NCI-H1105 treated with DMSO at 0.1 percent for 48 hours (cell line): Measurements from ENCODE around the gene WWOX.
"Not testable (repeated sequence)": the region's sequence is repeated elsewhere in the genome, so short reads cannot be mapped to it uniquely, and the experiment has no call there.

ENCODE experiments used
- DNase-seq: peaks from one replicate; lab custom pipeline; 2025; lab: John Stamatoyannopoulos, UW

The WWOX gene

DNA sequence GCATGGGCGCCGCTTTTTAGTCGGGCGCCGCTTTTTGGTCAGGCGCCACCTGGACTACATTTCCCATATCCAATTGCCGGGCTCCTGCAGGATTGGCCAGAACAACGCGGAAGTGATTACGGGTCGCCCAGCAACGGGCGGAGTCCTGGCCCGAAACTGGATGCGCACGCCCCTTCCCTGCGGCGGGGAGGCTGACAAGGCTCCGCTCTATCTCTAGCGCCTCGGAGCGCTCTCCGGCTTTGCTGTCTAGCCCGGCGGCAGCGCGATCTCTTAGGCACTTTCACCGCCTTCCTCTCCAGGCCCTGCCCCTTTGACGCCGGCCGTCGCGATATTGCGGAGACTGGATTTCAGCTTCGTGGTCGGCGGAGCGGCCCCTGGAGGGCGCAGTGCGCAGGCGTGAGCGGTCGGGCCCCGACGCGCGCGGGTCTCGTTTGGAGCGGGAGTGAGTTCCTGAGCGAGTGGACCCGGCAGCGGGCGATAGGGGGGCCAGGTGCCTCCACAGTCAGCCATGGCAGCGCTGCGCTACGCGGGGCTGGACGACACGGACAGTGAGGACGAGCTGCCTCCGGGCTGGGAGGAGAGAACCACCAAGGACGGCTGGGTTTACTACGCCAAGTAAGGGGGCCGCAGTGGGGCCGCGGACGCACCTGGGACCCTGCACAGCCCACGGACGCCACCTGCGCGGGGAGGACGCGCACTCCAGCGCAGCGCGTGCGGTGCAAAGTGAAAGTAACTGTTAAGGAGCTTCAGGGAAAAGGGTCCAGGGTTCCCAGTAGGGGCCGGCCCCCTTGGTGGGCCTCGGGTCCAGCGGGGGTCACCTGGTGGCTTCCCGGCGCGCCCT is at the start of gene WWOX:
WWOX (plus strand) TSS at position 384 of the 841 bp plus-strand sequence.
- peak; percentile 91 for DNase-seq

DNA sequence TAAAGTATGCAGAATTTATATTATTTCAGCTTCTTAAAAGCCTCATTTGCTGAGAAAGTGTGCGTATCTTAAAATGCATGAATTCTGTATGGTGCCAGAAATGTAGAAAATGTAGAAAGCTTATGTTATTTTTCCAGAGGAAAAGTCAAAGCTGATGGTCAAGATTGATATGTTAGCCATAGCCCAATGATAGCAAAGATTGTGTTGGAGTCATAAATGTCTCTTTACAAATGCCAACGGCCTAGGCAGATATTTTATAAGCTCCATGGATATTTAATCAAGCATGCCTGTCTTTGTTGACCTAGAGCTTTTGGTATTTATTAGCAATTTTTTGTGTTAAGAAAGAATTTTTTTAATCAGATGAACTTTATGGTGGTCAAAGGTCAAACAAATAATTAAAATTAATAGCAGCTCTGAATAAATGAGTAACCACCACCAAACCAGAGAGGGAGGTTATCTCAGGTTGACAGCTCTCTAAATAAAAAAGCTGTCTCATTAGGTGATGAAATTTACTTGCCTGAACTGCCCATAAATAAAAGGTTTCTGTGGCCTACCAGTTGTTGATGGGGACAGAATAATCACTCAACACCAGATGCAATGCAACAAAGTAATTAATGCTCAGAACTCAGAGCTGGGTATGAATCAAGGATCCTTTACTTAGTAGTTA is 48.6 kb upstream of the WWOX start:
- DNase-seq, result no peak

DNA sequence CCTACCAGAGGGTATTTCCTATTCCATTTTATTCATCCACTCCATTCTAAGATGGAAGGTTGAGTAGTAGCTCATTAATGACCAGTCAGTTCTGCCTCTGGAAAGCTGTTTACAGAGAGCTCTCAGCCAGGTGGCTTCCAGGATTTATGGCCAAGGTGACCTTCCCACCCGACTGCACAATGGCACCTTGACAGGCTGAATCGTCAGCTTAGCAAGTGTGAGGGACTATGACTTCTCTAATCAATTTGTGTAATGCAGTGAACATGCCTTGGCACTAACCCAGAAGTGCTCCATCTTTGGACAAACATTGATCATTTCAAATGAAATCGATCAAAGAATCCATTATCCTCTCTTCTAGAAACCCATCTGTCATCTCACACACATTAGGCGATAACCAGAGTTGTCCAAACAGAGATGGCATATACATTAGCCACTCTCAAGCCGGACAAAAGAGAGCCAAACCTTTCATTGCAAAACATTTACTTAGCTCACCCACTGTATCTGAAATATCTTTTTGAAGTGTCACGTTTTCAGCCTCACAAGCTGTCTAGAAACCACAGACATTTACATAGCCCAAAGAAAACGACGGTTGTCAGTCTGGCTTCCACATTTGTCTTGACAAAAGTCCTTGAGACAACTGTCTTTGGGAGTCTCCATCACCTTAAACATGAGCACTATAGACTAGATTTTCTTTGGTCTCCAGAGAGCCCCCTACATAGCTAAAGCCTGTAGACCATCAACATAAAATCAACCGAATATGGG is 41.5 kb upstream of the WWOX start:
- DNase-seq, result no peak

DNA sequence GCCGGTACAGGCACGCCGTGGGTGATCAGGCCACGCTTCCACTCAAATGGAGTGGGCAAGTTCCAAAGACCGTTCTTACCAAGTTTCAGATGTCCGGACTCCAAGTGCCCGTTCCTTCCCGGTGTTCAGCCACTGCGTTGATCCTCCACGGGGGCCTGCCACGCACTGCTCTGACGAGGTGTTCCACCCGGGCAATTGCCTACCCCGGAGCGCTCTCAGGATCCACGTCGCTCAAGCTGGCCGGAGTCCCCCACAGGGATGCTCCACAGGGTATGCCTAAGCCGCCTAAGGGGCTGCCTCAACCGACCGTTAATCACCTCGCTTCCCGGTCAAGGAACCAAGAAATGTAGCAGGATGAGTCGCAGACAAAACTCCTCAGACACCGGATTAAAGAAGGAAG is 39.6 kb upstream of the WWOX start:
- not testable (repeated sequence) for DNase-seq

- no peak for DNase-seq
Observed at GRCh38 chr16:78060295-78060694, 39.2 kb upstream of the WWOX start.

DNA sequence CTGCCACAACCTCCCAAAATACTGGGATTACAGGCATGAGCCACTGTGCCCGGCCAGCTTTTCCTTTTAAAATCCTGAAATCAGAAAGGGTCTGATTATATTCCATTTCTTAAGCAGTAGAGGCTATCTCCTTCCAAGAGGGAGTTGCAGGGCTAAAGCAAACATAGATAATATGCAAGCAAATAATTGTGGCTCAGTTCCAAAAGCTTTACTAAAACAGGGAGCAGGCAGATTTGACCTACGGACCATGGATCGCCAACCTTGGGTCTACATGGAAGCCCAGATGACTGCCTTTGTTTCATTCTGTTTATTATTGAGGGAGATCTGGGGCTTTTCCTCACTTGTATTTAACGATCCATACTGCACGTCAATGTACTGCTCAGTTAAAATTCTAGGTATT is 38.6 kb upstream of the WWOX start:
- no peak for DNase-seq

DNA sequence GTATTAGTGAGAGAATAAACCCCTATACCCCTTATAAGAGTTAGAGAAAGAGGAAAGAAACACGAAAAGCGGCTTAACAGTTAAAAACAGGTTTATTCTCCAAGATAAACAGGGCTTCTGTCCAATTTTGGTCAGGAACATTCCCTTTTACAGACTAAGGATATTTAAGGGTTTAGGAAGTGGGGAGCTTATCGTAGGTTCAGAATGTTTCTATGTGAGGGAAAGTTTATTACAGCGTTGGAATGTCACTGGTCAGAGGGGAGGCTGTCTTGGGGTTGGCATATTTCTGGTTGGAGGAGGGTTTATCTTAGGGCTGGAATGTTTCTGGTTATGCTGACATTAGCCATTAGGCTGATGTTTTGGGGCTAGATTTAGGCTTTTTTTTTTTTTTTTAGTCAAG is 34.1 kb upstream of the WWOX start:
- DNase-seq, result no peak

DNA sequence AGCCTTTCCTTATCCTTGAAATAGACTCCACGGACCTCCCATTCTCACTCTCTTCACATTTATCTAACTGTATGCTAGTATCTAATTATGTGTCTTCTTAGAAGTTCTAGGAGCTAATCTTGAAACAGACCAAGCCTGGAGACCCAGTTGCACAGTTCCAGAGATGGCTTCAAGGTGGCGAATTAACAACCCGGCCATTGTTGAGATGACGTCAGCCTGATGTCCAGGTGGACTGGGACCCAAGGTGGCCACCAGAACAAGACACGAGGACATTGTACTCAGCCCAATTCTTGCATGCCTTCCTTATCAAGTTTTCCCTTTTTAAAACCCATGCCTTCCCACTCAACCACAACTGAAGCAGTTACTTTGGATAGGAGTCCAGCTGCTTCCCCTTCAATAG is 29.5 kb upstream of the WWOX start:
- no peak for DNase-seq

DNA sequence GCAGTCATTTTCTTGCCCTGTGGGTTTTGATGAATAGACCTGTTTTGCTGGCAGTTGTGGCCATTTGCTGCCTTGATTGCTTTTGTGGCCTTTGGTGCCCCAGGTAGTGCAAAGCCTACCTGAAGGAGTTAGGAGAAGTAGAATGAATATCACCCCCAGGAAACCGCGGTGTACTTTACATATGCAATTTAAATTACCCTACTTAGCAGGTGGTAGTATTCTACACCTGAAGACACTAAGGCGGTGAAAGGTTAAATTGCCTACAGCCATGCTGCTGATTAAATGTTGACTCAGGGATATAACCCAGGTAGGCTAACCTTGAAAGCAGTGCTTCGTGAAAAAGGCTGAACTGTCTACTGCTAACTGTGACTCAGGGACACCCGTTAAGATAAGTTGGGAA is 27.2 kb upstream of the WWOX start:
- DNase-seq, result no peak

DNA sequence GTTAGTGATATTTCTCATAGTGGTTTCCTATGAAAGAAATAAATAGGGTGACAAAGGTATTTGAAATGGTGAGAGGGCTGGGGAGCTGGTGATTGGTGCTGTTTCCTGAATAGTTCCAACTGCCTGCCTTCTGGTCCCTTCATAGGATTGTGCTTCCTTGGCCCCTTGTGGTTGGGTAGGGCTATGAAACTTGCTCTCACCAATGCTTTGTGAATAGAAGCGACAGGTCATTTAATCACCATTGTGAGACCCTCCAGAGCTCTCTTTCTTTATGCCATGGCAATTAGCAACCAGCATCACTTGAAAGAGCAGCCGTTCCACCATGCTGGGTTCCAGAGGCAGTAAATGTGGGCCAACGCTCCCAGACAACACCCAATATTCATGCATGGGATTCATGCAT is 23.7 kb upstream of the WWOX start:
- no peak for DNase-seq

GRCh38 chr16:78081341-78081740 is 18.1 kb upstream of the WWOX start:
- DNase-seq, result no peak

DNA sequence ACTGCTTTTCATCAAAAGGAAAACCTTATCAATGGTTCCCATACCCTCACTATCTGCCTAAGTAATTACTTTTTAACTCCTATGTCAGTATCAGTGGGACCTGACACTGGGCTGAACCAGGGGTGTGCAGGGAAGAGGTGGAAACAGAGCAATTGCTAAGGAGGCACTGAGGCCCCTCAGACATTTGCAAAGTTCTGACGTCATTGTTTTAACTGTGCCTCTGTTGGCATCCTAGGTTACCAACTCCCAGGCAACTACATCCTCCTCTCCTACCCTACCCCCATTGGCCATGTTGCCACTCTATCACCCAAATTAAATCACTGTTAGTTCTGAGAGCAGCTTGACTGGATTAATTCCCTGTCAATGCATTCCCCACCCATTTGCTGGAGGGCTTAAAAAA is 8.0 kb upstream of the WWOX start:
- no peak for DNase-seq

DNA sequence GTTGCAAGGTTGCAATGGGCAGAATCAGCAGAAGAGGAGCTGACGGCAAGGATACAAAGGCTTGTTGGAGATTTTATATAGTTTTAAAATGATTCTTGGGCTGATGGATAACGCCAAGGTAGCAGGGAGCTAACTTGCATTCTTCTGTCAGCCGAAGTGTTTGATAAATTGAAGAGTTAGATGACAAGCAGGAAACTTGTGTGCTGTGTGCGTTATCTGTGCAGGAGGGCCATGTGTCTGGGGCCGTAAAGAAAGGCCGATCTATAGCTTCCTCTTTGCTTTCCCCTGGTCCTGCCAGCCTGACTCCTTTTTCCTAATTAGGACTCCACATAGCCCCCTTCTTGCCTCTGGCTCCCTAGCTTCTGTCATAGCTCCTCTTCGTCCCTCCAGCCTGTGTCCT is 6.7 kb upstream of the WWOX start:
- DNase-seq, result no peak

DNA sequence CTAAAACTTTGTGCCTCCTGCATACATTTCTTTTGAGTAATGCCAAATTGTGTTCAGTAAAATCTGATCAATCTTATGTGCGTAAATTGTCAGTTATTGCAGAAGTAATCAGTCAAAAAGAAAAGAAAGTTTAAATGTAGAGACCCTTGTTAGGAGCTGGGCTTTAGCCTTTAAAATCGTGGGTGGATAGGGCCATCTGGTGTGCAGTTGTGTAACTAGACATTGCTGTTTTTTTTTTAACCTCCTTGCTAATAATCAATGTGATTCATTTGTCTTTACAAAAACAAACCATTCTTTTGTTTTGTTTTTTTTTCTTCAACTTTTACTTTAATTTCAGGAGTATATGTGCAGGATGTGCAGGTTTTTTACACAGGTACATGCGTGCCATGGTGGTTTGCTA is 5.3 kb upstream of the WWOX start:
- DNase-seq, result no peak

DNA sequence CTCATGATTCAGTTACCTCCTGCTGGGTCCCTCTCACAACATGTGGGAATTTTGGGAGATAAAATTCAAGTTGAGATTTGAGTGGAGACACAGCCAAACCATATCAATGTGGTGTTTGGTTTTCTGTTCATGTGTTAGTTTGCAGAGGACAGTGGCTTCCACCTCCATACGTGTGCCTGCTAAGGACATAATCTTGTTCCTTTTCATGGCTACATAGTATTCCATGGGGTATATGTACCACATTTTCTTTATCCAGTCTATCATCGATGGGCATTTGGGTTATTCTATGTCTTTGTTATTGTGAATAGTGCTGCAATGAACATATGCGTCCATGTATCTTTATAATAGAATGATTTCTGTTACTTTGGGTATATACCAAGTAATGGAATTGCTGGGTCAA is 4.5 kb upstream of the WWOX start:
- no peak for DNase-seq

- no peak for DNase-seq
Observed at GRCh38 chr16:78096386-78096785, 3.1 kb upstream of the WWOX start.

DNA sequence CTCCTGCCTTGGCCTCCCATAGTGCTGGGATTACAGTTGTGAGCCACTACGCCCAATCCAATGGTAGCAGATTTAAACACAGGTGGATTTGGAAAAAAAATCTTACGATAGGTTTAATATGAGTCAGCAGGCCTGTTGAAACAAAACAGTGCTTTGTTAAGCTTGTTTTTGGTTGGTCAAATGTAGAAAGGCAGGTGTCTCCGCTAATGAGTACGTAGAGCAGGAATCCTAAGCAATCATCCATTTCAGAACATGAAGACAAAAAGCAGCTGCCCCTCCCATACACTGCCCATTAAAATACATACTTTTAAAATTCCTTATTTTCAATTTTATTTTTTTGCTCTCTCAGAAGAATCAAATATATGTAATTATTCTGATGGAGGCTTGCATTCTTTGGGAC is 1.9 kb upstream of the WWOX start:
- no peak for DNase-seq

DNA sequence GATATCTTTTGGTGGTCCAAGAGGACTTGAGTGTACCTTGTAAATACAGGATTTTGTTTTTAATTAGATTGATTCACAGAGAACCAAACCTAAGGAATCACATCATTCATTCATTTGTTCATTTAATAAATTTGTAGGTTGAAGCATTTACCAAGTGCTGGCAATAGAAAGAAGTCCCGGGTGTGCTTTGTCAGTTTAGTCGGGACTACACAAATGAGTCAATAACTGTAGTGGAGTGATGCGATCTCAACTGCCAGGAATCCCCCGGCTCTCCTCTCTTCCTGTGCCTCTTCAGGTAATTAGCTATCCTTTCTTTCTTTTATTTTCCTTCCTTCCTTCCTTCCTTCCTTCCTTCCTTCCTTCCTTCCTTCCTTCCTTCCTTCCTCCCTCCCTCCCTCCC is 1.4 kb upstream of the WWOX start:
- DNase-seq, result no peak

DNA sequence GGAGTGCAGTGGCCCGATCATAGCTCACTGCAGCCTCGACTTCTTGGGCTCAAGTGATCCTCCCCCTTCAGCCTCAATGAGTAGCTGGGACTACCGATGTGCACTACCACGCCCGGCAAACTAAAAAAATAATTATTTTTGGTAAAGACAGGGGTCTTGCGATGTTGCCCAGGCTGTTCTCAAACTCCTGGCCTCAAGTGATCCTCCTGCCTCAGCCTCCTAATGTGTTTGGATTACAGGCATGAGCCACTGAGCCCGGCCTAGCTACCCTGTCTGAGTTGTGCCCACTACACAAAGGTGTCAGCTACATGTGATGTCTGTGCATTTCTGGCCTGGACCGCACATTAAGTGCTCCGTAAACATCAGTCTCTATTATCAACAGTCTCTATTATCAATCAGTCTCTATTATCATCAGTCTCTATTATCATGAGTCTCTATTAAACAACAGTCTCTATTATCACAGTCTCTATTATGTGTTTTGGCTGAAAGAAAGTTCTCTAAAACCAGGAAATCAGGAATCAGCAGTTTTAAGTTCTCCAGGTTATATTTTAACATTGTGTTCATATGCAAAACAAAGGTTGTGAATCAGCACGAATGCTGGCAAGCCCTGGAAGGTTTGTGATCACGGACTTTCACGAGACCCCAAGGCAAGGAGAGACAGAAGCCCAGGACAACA is 721 bp upstream of the WWOX start:
- DNase-seq, result no peak

DNA sequence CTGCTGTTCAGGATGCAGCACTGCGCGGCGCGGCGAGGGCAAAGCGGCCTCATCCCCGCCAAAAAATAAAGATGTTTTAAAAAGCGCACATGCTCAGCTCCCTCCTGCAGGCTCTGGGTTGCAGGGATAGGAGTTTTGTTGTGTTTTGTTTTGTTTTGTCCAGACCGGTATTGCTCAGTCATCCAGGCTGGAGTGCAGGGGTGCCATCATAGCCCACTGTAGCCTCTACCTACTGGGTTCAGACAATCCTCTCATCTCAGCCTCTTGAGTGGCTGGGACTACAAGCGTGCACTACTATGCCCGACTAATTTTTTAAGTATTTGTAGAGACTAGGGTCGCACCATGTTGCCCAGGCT is 636 bp downstream of the WWOX start:
- peak; percentile 41 for DNase-seq

- DNase-seq, result no peak
Observed at GRCh38 chr16:78102122-78102660, 2.7 kb downstream of the WWOX start.

- no peak for DNase-seq
Observed at GRCh38 chr16:78102865-78103264, 3.4 kb downstream of the WWOX start.
